Testis (tissue), 3 donors: Measurements from ENCODE around the gene NUDCD3. TPM values are rescaled to one million over a fixed set of nuclear protein-coding genes. Genes with fewer than 3 reads are reported as not detected.

Source experiments
- DNase-seq: peaks from one replicate; pipeline ENCODE4 v3.0.0-alpha.2; 2019
- H3K27ac ChIP-seq, 2 donors: fragments of 200-600 bp; sonication (generic); one replicate each; pipeline ENCODE4 v1.5.1; 2019
- H3K27me3 ChIP-seq: fragments of 200-600 bp; sonication (generic); one replicate; pipeline ENCODE4 v1.5.1; 2019
- H3K36me3 ChIP-seq: fragments of 200-600 bp; sonication (generic); one replicate; pipeline ENCODE4 v1.5.1; 2017; ENCODE audit warnings: low read depth; ENCODE audit errors: missing control alignments
- H3K4me1 ChIP-seq: fragments of 200-600 bp; sonication (generic); one replicate; pipeline ENCODE4 v1.5.1; 2019
- H3K4me3 ChIP-seq, 2 donors: fragments of 200-600 bp; sonication (generic); one replicate each; pipeline ENCODE4 v1.5.1; 2017 to 2019
- H3K9me3 ChIP-seq: fragments of 200-600 bp; sonication (generic); one replicate; pipeline ENCODE4 v1.5.1; 2017
- POLR2A ChIP-seq: fragments of 450-650 bp; IDR thresholded peaks from one replicate; pipeline ENCODE4 v1.6.1; 2017; ENCODE audit warnings: antibody characterized with exemption, mild to moderate bottlenecking, moderate library complexity
- WGBS, 2 donors: methylation state at CpG; one replicate each; pipeline ENCODE4 v1.1.5; 2018; 5-methylcytosine and 5-hydroxymethylcytosine counted together
- intact Hi-C: fragments of 100-400 bp; cut with DNase I; formaldehyde crosslinking; loops from one replicate; pipeline ENCODE4 v1.15.1; 2023; ENCODE audit warnings: low total_unique reads
- polyA plus RNA-seq: library from polyadenylated mRNA; stranded (reverse); fragments of 350-450 nt; fragmentation: Illumina TruSeq; extraction: RNeasy Lipid Tissue Mini Kit (QIAGEN cat#74804); gene quantifications from one replicate; pipeline ENCODE4 v1.2.3, GENCODE V29; 2014; ENCODE audit warnings: low read depth, low replicate concordance; ENCODE audit not compliant: insufficient read depth
- total RNA-seq, 2 donors: library from RNA; depleted of rRNA; stranded (reverse); fragments of >200 nt; gene quantifications; one replicate each; pipeline ENCODE4 v1.2.3, GENCODE V29; 2016
- TF ChIP-seq, protein P1 (sequence below), 3 experiments: fragments of 450-650 bp in 2 of 3; fragments of 200-600 bp in 1 of 3; sonication (generic) in 1 of 3; IDR thresholded peaks; one replicate each; pipeline ENCODE4 v1.5.1; 2016 to 2019; ENCODE audit warnings: antibody characterized with exemption in 3 of 3, mild to moderate bottlenecking in 2 of 3, moderate library complexity in 1 of 3

The NUDCD3 gene
- total and polyA plus RNA-seq, 3 donors from 2014 or later = 50.6 to 112 (median 54.6) TPM

DNA sequence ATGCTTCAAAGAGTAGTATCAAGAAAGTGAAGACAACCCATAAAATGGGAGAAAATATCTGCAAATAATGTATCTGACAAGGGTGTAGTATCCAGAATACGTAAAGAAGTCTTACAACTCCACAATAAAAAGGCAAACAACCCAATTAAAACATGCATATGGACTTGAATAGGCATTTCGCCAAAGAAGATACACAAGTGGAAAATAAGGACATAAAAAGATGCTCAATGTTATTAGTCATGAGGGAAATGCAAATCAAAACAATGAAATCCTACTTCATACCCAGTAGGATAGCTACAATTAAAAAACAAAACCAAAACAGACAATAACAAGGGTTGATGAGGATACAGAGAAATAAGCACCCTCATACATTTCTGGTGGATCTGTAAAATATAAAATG is 79.2 kb downstream of the NUDCD3 start:
- H3K27ac ChIP-seq = no peak overlapping the region
- no peaks in the 10 kb centered on the region for H3K27me3 ChIP-seq
- H3K4me1 ChIP-seq = peaks cover 10% of the 10 kb centered on the region
- no peak for TF ChIP-seq POLR2A
- TF ChIP-seq, protein P1, sequence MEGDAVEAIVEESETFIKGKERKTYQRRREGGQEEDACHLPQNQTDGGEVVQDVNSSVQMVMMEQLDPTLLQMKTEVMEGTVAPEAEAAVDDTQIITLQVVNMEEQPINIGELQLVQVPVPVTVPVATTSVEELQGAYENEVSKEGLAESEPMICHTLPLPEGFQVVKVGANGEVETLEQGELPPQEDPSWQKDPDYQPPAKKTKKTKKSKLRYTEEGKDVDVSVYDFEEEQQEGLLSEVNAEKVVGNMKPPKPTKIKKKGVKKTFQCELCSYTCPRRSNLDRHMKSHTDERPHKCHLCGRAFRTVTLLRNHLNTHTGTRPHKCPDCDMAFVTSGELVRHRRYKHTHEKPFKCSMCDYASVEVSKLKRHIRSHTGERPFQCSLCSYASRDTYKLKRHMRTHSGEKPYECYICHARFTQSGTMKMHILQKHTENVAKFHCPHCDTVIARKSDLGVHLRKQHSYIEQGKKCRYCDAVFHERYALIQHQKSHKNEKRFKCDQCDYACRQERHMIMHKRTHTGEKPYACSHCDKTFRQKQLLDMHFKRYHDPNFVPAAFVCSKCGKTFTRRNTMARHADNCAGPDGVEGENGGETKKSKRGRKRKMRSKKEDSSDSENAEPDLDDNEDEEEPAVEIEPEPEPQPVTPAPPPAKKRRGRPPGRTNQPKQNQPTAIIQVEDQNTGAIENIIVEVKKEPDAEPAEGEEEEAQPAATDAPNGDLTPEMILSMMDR (IDR thresholded peaks at IDR 0.05) = no peak
- no peak for DNase-seq
- no peaks in the 10 kb centered on the region for H3K9me3 ChIP-seq
- H3K4me3 ChIP-seq = no peak overlapping the region
- intact Hi-C loops = no loop called here
- WGBS, 2 donors = 95 to 97% methylated on average over 2 of the region's 2 CpGs
- peaks cover 4% of the 10 kb centered on the region for H3K36me3 ChIP-seq

DNA sequence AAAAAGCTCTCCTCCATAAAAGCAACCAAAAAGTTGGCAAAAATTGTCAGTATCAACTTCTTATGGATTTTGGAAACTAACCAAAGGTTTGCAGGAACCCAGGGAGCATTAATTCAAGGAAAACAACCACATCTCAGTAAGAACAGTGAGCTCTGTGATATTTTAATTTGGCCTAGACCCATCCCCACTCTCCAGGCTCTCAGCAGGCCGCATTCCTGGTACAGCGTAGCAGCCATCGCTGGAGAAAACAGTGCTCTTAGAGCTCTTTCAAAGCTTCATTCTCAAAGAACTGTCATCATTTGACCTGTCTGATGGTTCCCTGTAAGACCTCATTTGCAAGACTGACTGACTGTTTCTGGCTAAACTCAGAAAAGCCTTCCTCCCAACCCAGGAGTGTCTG is 81.9 kb downstream of the NUDCD3 start:
- 42 to 61% methylated on average over 3 of the region's 3 CpGs for WGBS, 2 donors
- Histone ChIP-seq H3K4me1 (peaks cover 10% of the 10 kb centered on the region), H3K27ac (peak overlapping the region in 1 of 2 donors; percentile 32), H3K4me3 (no peak overlapping the region), H3K36me3 (peaks cover 4% of the 10 kb centered on the region), H3K9me3 (no peaks in the 10 kb centered on the region), H3K27me3 (no peaks in the 10 kb centered on the region)
- TF ChIP-seq POLR2A = no peak
- TF ChIP-seq, protein P1 (IDR thresholded peaks at IDR 0.05) = no peak
- DNase-seq = no peak
- intact Hi-C loops = no loop called here

DNA sequence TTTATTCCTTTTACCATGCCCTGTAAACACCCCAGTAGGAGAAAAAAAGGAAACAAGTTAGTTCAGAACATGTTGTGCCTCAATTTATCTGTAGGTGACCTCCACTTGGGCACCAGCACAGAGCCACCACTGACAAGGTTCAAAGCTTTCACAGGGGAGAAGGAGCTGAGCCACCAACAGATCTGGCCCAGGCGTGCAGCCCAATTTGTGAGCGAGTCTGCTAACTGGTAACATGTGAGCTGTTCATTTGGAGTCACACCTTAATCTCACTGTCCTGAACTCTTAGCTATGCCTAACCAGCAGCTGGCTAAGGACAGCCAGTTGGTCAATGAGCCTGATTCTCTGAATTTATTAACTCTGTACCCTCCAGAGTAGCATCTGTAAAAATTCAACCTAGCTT is 86.7 kb downstream of the NUDCD3 start:
- no peak for DNase-seq
- TF ChIP-seq POLR2A = no peak
- TF ChIP-seq, protein P1 (IDR thresholded peaks at IDR 0.05) = no peak
- H3K9me3 ChIP-seq = no peaks in the 10 kb centered on the region
- WGBS, 2 donors = 85 to 88% methylated on average over 2 of the region's 2 CpGs
- H3K4me3 ChIP-seq = no peak overlapping the region
- H3K36me3 ChIP-seq = no peaks in the 10 kb centered on the region
- no peak overlapping the region for H3K27ac ChIP-seq
- peaks cover 6% of the 10 kb centered on the region for H3K4me1 ChIP-seq
- no peaks in the 10 kb centered on the region for H3K27me3 ChIP-seq
- intact Hi-C loops = no loop called here

DNA sequence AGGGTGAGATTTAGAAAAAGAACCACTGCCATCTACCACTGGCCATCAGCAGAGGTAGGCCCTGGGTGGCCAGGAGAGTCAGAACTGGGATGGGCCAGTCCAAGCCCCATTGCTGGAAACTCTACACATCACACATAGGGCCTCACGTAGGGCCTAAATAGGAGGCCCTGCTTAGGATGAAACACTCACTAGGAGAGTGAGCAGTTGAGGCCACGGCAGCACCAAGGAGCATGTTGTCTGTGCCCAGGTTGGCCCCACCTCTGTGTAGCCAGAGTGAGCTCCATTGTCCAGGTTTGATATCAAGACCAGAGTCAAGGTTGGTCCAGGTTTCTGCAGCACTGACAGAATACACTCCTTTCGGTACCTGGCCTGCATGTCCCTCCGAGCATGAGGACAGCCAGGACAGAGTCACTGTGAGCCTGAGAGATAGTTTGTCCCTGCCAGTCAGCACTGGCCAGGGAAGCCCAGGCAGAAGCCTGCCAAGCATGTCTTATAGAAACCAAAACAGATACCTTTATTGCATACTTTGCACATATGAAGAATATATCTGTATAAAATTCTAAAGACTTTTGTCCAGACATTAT is 87.2 kb downstream of the NUDCD3 start:
- WGBS, 2 donors = 95 to 97% methylated on average over 4 of the region's 4 CpGs
- Histone ChIP-seq H3K27me3 (no peaks in the 10 kb centered on the region), H3K4me1 (peaks cover 1% of the 10 kb centered on the region), H3K4me3 (no peak overlapping the region), H3K27ac (no peak overlapping the region), H3K9me3 (no peaks in the 10 kb centered on the region), H3K36me3 (no peaks in the 10 kb centered on the region)
- no peak for DNase-seq
- TF ChIP-seq, protein P1 (IDR thresholded peaks at IDR 0.05) = no peak
- TF ChIP-seq POLR2A = no peak
- intact Hi-C loops = no loop called here

DNA sequence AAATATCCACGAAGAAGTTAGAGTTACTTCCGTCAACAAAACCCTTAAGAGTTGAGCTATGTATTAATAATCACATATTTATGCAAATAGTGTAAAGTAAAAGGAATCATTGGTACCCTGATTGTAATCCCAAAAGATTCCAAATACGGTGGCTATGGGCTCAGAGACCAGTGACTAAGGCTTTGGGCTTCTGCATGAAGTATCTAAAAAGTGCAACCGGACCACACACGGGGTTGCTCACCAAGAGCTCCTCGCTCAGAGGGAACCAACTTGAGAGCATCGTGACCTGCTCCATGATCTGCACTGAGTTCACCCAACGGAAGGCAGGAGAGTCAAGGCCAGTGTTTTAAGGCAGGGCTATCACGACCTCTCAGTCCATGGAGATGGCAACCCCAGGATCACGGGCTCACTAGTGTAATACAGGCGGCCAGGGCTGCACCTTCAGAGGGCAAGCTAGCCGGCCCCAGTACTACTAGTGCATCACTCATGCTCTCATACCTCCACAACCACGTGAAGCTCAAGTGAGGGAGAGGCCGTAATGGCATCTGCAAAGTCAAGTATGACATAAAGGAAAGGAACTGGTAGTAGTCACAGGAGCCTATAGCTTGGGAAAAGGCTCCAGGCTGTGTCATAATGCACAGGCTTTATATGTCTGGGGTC is 87.9 kb downstream of the NUDCD3 start:
- WGBS, 2 donors = 92 to 96% methylated on average over 13 to 14 of the region's 14 CpGs
- H3K27me3 ChIP-seq = no peaks in the 10 kb centered on the region
- intact Hi-C loops = no loop called here
- no peaks in the 10 kb centered on the region for H3K9me3 ChIP-seq
- no peaks in the 10 kb centered on the region for H3K4me1 ChIP-seq
- no peak overlapping the region for H3K27ac ChIP-seq
- DNase-seq = no peak
- no peak overlapping the region for H3K4me3 ChIP-seq
- TF ChIP-seq POLR2A = no peak
- TF ChIP-seq, protein P1 (IDR thresholded peaks at IDR 0.05) = no peak
- H3K36me3 ChIP-seq = no peaks in the 10 kb centered on the region
